PC-3 (cell line): ENCODE measurements around the gene TARS2.

ENCODE experiments used
- EZH2phosphoT487 ChIP-seq: fragments of 300-600 bp; sonication (generic); IDR thresholded peaks from 2 replicates; pipeline ENCODE4 v1.6.1; 2018; ENCODE audit warnings: mild to moderate bottlenecking, antibody characterized with exemption, low read length, borderline replicate concordance
- TF ChIP-seq, protein P1 (sequence below): fragments of 300-600 bp; sonication (generic); conservative IDR thresholded peaks from 2 replicates; pipeline ENCODE4 v1.5.1; 2017; ENCODE audit warnings: antibody characterized with exemption, low read depth, mild to moderate bottlenecking, low read length

DNA sequence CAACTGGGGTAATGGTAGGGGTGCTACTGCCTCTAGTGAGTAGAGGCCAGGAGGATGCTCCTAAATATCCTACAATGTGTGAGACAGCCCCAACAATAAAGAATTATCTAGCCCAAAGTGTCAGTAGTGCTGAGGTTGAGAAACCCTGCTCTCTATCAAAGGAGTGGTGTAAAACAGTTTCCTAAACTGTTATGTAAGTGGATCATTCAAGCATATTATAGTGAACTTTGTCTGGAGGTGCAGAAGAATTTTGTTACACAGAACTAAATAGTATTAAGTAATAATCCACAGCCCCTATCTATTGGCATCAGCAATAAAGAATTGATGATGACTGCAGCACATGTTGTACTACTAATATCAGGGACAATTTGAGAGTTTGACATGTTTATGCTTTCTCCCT lies 20.3 kb upstream of the TARS2 start:
- TF ChIP-seq, protein P1, sequence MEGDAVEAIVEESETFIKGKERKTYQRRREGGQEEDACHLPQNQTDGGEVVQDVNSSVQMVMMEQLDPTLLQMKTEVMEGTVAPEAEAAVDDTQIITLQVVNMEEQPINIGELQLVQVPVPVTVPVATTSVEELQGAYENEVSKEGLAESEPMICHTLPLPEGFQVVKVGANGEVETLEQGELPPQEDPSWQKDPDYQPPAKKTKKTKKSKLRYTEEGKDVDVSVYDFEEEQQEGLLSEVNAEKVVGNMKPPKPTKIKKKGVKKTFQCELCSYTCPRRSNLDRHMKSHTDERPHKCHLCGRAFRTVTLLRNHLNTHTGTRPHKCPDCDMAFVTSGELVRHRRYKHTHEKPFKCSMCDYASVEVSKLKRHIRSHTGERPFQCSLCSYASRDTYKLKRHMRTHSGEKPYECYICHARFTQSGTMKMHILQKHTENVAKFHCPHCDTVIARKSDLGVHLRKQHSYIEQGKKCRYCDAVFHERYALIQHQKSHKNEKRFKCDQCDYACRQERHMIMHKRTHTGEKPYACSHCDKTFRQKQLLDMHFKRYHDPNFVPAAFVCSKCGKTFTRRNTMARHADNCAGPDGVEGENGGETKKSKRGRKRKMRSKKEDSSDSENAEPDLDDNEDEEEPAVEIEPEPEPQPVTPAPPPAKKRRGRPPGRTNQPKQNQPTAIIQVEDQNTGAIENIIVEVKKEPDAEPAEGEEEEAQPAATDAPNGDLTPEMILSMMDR = no peak
- no peak for TF ChIP-seq EZH2phosphoT487
